ENCODE results near the gene HOXA5. TPM values are rescaled to one million over a fixed set of nuclear protein-coding genes. Genes with fewer than 3 reads are reported as not detected.

The HOXA5 gene
- total RNA-seq, 2 donors from 2014 or later: not detected

DNA sequence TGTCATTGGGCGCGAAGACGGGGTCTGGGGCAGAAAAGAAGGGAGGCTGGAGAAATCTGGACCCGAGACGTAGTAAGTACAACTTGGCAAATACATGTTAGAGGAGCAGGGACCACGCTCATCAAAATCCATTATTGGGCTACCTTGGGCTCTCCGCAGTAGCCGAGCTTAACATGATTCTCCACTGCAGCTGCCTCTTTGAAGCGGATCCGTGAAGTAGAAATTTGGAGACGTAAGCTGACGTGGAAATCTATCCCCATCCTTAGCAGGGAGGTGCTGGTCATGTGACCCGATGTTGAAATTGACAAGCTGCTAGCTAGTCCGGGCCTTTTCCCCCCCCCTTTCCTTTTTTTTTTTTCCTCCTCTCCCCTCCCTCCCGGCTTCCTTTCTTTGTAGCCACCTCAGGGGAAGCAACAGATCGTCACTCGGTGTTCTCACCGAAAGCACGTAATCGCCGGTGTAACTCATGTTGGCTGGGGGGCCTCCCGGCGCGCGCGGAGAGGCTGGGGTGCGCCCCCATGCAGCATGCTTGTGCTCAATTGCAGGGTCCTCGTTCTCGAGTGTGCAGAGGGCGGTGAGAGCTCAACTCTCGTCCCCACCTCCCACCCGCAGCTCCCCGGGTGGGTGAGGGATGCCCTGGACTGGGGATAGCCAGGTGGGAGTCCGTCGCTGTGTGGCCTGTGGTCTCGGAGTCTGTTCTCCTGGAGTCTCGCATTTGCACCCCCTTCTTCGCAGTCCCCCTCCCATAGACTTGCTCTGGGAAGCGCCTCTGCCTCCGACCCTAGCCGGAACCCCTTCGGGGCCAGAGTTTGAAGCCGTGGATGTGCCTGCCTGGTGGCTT lies 41.8 kb upstream of the HOXA5 start, which contains the start of gene HOXA11:
HOXA11 (minus strand) TSS at position 220 of the 841 bp plus-strand sequence; CDS start at position 132, 88 bp downstream.
- ATAC-seq (replicated peaks): peak; percentile 23
- Mint-ChIP-seq H3K27ac (no peak within 1 kb of the TSS), H3K36me3 (ENCODE audit: low read depth) (peaks cover 24% of the 10 kb centered on the region), H3K4me1 (peaks cover 16% of the 10 kb centered on the region), H3K27me3 (peaks cover 59% of the 10 kb centered on the region), H3K9me3 (no peaks in the 10 kb centered on the region), H3K4me3 (peak within 1 kb of the TSS; percentile 77)

DNA sequence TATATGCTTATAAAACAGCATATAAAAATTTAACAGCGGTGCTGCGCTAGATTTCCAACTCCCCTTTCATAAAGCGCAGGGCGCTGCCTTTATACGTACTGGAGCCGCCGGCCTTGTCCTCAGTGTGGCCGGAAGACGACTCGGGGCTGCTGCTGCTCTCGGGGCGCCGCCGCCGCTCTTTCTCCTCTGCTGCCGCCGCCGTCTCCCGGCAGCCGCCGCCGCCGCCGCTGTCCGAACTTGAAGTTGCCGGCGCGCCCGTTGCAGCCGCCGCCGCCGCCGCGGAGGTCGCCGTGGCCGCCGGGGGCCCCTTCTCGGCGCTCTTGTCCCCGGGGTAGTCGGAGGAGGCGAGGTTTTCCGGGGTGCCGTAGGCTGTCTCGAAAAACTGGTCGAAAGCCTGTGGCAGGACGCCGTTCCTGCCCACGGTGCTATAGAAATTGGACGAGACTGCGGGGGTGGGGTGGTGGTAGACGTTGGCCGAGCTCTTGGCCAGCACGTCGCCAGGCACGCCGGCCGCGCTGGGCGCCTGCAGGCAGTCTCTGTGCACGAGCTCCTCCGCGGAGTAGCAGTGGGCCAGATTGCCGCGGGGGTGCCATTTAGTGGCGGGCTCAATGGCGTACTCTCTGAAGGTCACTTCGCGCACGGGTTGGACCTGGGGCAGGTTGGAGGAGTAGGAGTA lies 41.0 kb upstream of the HOXA5 start:
- Mint-ChIP-seq H3K27ac (no peak overlapping the region), H3K4me3 (peak overlapping the region; percentile 77), H3K36me3 (ENCODE audit: low read depth) (peaks cover 24% of the 10 kb centered on the region), H3K4me1 (peaks cover 21% of the 10 kb centered on the region), H3K9me3 (no peaks in the 10 kb centered on the region), H3K27me3 (peaks cover 57% of the 10 kb centered on the region)
- ATAC-seq (replicated peaks): peak; percentile 44

DNA sequence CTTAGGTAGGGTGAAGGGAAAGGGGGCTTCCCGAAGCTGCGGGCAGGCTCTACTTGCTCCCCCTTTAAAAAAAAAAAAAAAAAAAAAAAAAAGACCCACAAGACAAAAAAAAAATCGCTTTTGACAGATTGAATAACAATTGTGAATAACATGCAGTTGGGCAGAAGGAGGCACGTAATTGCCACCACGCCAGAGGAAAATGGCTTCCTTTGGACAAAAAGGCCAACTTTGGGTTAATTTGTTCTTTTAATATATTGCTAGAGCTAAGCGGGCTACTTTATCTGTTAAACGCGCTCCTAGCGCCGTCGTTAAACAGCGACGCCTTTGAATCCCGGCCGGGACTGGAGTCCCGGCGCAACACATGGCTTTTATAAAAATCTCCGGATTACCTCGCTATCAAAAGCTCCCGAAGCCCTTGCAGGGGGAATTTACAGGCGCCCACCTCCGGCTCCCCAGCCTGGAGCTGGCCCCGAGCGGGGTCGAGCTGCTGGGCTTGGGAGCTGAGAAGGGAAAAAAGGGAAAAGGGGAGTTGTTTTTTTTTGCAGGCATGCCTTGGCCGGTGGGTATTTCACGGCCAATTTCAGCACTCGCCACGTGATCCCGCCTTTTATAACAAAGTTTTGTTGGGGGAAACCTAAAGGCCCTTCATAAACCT lies 40.3 kb upstream of the HOXA5 start:
- no peaks in the 10 kb centered on the region for H3K9me3 Mint-ChIP-seq
- peaks cover 21% of the 10 kb centered on the region for H3K4me1 Mint-ChIP-seq
- peaks cover 24% of the 10 kb centered on the region for H3K36me3 Mint-ChIP-seq (ENCODE audit: low read depth)
- H3K4me3 Mint-ChIP-seq: peak overlapping the region; percentile 77
- peaks cover 63% of the 10 kb centered on the region for H3K27me3 Mint-ChIP-seq
- no peak for ATAC-seq (replicated peaks)
- no peak overlapping the region for H3K27ac Mint-ChIP-seq

DNA sequence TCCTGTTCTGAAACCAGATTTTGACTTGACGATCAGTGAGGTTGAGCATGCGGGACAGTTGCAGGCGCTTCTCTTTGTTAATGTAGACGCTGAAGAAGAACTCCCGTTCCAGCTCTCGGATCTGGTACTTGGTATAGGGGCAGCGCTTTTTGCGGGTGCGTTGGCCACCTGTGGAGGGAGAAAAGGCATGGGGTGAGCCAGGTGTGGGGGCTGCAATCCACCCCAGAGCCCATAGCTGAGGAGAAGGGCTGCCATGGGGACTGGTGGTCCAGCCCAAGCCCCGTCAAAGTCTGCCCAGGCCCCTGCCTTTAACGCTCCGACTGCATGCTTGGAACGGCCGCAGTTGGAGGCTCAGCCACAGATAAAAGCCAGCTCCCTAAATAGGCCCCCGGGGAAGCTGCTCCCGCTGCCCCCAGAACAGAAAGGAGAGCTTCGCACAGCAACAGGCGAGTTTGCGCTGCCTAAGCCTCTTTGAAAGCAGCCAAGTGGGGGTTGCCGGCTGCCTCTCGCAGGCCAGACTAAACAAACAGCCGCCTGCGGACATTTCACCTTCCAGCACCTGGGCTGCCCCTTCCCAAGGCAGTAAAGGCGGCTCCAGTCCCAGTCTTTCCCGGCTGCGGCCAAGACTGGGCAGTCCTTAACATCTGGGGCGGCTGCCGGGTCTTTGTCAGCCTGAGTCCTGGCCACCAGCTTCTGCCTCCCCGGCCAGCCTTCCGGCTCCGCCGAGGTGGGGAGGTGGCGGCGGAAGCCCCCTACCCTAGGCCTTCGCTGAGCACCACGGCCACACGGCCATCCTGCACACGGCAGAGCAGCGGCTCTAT lies 39.6 kb upstream of the HOXA5 start:
- Mint-ChIP-seq H3K4me3 (peak overlapping the region; percentile 77), H3K4me1 (peaks cover 15% of the 10 kb centered on the region), H3K27me3 (peaks cover 57% of the 10 kb centered on the region), H3K36me3 (ENCODE audit: low read depth) (peaks cover 21% of the 10 kb centered on the region), H3K9me3 (no peaks in the 10 kb centered on the region), H3K27ac (no peak overlapping the region)
- ATAC-seq (replicated peaks): no peak

DNA sequence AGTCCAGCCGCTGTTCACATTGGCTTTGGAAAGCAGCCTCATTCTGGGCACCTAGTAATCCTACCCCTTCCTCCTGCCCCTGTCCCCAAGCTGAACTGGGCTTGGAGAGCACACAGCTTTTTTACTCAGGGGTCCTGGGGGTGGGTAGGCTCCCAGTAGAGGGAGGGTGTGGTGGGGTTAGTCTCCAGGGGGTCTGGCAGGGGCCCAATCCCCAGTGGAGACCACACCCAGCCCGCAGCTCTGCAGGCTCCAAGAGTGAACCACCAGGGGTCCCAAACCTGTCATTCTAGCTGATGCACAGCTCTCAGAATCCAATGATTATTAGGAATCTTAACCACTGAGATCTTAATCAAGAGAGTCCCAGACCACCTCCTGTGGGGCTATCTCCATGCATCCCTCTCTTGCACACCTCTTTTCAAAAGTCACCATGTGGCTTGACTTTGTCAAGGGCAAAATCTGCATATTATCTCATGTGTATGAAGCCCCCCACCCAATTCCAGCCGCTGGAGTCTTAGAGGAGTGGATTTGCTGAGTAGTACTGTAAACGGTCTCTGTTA lies 38.9 kb upstream of the HOXA5 start:
- Mint-ChIP-seq H3K9me3 (no peaks in the 10 kb centered on the region), H3K4me3 (no peak overlapping the region), H3K36me3 (ENCODE audit: low read depth) (peaks cover 17% of the 10 kb centered on the region), H3K27ac (no peak overlapping the region), H3K27me3 (peaks cover 60% of the 10 kb centered on the region), H3K4me1 (peaks cover 15% of the 10 kb centered on the region)
- no peak for ATAC-seq (replicated peaks)

DNA sequence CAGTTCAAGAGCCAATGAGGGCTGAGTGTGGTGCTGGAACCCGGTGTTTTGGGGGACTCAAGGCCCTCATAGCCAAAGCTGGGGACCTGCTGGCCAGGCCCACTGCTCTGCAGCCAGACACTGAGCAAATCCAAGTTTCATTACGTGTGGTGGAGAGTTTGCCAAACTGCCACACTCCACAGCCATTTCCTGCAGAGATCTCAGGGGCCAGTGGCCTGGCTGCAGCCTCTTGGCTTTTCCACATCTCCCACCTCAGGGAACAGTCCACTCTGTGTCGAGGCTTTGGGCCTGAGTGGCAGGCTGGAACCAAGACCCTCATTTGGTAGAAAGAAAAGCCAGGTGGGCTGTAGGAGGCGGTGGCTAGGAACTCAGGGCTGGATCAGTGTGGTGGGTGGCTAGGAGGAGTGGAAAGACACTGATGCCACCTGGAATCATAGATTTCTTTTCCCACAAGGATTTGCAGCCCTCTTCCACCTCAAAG lies 38.4 kb upstream of the HOXA5 start:
- peaks cover 15% of the 10 kb centered on the region for H3K4me1 Mint-ChIP-seq
- no peak for ATAC-seq (replicated peaks)
- H3K4me3 Mint-ChIP-seq: no peak overlapping the region
- peaks cover 17% of the 10 kb centered on the region for H3K36me3 Mint-ChIP-seq (ENCODE audit: low read depth)
- H3K27ac Mint-ChIP-seq: no peak overlapping the region
- peaks cover 54% of the 10 kb centered on the region for H3K27me3 Mint-ChIP-seq
- no peaks in the 10 kb centered on the region for H3K9me3 Mint-ChIP-seq

DNA sequence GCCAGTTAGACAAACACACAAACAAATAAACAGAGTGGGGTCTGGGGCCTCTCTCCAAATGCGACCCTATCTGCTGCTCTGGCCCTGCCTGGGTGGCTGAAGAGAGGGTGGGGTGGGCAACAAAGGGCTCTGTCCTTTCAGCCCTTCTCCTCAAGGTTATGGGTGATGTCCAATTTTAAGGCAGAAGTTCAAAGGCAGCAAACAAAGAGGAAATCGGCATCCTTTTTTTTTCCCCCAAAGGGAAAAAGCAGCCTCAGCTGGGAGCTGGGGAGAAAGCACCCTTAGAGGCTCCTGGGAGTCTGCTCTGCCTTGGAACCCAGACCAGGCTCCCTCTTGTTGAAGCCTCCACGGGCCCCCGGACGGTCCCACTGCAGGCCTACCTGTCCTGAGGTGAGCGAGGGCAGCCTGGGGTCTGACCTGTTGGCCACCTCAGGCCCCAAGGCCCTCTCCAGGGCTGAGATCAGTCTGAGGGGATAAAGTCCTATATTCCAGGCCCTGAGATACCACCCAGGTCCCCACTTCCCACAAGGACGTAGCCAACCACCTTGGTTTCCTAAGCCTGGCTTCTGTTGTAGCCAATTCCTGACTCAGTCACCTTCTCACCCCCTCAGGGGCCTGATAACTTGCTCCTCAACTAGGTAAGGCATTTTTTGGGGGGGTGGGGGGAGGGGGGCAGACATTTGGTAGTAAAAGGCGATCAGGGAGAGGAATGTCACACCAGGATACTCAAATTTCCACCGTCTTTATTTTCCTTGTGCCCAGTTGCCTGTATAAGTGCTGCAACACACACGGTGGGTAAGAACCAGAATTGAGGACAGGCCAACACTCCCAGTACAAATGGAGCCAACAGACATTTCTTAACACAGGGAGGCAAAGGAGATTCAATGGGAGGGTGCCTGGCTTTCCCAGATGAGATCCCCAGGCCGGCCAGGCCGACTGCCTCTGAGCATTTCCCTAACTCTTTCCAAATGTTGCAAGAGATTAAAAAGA lies 37.2 kb upstream of the HOXA5 start:
- H3K27me3 Mint-ChIP-seq: peaks cover 48% of the 10 kb centered on the region
- no peaks in the 10 kb centered on the region for H3K9me3 Mint-ChIP-seq
- H3K4me1 Mint-ChIP-seq: peaks cover 11% of the 10 kb centered on the region
- peaks cover 11% of the 10 kb centered on the region for H3K36me3 Mint-ChIP-seq (ENCODE audit: low read depth)
- no peak overlapping the region for H3K27ac Mint-ChIP-seq
- H3K4me3 Mint-ChIP-seq: no peak overlapping the region
- no peak for ATAC-seq (replicated peaks)

DNA sequence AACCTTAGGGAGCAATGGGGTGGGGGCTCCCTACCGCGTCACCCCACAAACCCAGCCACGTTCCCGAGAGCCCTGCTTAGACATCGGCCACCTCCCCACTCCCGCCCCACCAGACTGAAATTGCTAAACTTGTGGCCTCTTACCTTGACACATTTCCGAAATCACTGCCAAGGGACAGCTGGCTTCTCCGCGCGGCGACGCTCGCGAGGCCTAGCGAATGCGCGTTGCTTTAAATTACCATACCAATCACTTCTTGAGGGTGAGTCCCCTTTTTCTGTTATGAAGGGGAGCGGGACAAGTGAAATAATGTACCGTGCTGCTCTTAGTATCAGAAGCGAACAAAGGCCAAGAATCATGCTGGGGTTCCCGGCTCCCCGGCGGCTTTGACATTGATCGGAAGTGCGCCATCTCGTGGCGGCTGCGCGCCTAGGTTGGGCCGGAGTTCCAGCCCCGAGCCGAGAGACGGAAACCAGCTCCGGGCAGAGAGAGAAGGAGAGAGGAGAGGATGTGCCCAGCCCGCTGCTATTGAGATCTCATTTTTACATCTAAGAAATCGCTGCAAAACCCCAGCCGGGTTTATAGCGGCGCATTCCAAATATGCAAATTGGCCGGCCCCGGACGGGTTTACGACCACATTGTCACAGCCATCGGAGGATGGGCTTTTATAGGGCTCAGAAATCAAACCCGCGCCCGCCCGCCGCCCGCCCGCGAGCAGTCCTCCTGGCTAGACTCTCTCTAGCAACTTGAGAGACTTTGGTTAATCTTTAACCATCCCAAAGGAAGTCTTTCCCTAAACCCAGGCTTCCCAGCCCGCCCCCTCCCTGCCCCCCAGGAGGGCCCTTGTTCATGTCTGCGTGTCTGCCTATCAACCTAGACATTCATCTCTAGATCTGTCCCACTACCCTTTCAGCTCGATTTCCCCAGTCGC lies 36.3 kb upstream of the HOXA5 start:
- H3K9me3 Mint-ChIP-seq: no peaks in the 10 kb centered on the region
- peak; percentile 59 for ATAC-seq (replicated peaks)
- H3K27me3 Mint-ChIP-seq: peaks cover 47% of the 10 kb centered on the region
- H3K27ac Mint-ChIP-seq: no peak overlapping the region
- peaks cover 7% of the 10 kb centered on the region for H3K4me1 Mint-ChIP-seq
- H3K36me3 Mint-ChIP-seq (ENCODE audit: low read depth): peaks cover 2% of the 10 kb centered on the region
- H3K4me3 Mint-ChIP-seq: peak overlapping the region; percentile 36

DNA sequence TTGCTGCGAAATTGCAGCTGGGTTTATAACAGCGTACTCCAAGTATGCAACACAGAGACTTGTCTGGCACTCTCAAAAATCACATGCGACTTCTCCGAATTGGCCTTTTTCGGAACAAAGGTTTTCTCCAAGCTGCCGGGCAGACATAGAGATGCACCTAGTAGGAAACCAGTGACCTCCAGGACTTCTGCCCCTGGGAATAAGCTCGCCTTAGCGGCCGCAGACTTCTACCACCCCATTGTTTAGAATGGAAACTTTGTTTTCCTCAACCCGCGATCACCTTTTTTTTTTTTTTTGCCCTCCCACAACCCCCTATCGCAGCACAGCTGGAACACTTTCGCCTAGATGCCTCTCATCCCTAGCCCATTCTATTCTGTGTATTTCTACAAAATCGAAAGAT lies 35.5 kb upstream of the HOXA5 start:
- no peak for ATAC-seq (replicated peaks)
- H3K27ac Mint-ChIP-seq: no peak overlapping the region
- no peak overlapping the region for H3K4me3 Mint-ChIP-seq
- H3K36me3 Mint-ChIP-seq (ENCODE audit: low read depth): no peaks in the 10 kb centered on the region
- H3K27me3 Mint-ChIP-seq: peaks cover 46% of the 10 kb centered on the region
- H3K9me3 Mint-ChIP-seq: no peaks in the 10 kb centered on the region
- H3K4me1 Mint-ChIP-seq: peaks cover 5% of the 10 kb centered on the region

DNA sequence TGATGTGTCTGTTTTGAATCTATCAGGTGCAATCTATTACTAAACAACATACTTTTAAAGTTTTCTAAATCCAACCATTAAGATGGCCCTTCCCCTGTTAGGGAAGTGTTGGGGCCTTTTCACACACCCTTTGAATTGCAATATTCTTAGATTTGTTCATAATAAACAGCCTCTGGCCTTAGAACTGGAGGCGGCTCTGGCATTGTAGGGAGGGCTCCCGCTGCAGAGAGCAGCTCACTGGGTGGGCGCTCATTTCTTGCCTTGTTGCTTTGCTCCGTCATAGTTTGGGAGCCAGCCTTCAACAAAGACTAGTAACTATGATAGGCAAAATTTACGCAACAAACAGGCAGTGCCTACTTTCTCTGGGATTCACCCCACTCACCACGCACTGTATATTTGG lies 34.9 kb upstream of the HOXA5 start:
- H3K27ac Mint-ChIP-seq: no peak overlapping the region
- no peaks in the 10 kb centered on the region for H3K36me3 Mint-ChIP-seq (ENCODE audit: low read depth)
- peaks cover 5% of the 10 kb centered on the region for H3K4me1 Mint-ChIP-seq
- no peaks in the 10 kb centered on the region for H3K9me3 Mint-ChIP-seq
- peaks cover 46% of the 10 kb centered on the region for H3K27me3 Mint-ChIP-seq
- ATAC-seq (replicated peaks): no peak
- no peak overlapping the region for H3K4me3 Mint-ChIP-seq

DNA sequence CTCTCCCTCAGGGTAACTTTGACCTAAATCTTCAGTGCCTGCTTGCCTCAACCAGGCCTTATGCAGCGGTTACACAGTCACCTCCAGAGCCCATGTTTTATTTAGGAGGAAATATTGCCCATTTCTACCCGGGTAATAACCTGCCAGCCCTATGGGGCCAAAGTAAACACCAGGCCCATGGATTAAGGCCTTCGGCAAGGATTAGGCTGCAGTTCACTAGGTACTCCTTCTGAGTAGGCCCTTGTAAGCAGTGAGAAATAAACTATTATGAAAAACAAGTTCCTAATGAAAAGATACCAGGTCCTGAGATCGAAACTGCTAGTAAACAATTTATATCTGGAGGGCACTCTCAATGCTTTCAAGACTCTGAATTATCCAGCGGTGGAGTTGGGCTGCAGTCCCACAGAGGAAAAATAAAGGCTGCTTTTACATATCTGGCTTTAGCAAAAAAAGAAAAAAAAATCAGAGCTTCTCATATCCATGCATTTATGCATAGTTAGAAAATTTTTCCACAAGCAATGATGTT lies 34.4 kb upstream of the HOXA5 start:
- Mint-ChIP-seq H3K4me3 (no peak overlapping the region), H3K4me1 (peaks cover 5% of the 10 kb centered on the region)

More for the DNA sequence above, 34.4 kb upstream of the HOXA5 start:
- ATAC-seq (replicated peaks): no peak
- Mint-ChIP-seq H3K36me3 (ENCODE audit: low read depth) (no peaks in the 10 kb centered on the region), H3K9me3 (no peaks in the 10 kb centered on the region), H3K27me3 (peaks cover 44% of the 10 kb centered on the region), H3K27ac (no peak overlapping the region)

Measured in activated T-helper 17 cell treated with anti-CD3 and anti-CD28 coated beads, Interleukin-2, amount 50 U/mL, for 72 hours (primary cell).